Activated B cell treated with CpG ODN at 0.5 μM for 24 hours (primary cell): ENCODE results near the gene AGMO. TPM values are rescaled to one million over a fixed set of nuclear protein-coding genes. Genes with fewer than 3 reads are reported as not detected.

Experiments used
- ATAC-seq: fragments of 200-7000 bp; cut with Tn5 transposase; one replicate; pipeline ENCODE4 v1.10.0; 2021; ENCODE audit warnings: low read depth, mild to moderate bottlenecking, moderate library complexity
- CTCF ChIA-PET: fragments of 350-600 bp; sonication (Branson Sonifier 250); formaldehyde crosslinking; loops from one replicate; lab custom pipeline; 2021; ENCODE audit warnings: antibody characterized with exemption; lab: Charles Lee
- POLR2A ChIA-PET: fragments of 350-600 bp; sonication (Branson Sonifier 250); formaldehyde crosslinking; loops from one replicate; lab custom pipeline; 2021; ENCODE audit warnings: antibody characterized with exemption; lab: Charles Lee
- DNase-seq: peaks from one replicate; pipeline ENCODE4 v3.0.0; 2022
- H3K27ac Mint-ChIP-seq: one replicate; pipeline ENCODE4 v1.8.0; 2020; ENCODE audit warnings: mixed read lengths
- H3K27me3 Mint-ChIP-seq: one replicate; pipeline ENCODE4 v1.8.0; 2021; ENCODE audit warnings: mixed read lengths
- H3K36me3 Mint-ChIP-seq: one replicate; pipeline ENCODE4 v1.8.0; 2021; ENCODE audit warnings: low read depth, mixed read lengths
- H3K4me1 Mint-ChIP-seq: one replicate; pipeline ENCODE4 v1.8.0; 2021; ENCODE audit warnings: mixed read lengths
- H3K4me3 Mint-ChIP-seq: one replicate; pipeline ENCODE4 v1.8.0; 2020; ENCODE audit warnings: mild to moderate bottlenecking, mixed read lengths
- H3K9me3 Mint-ChIP-seq: one replicate; pipeline ENCODE4 v1.8.0; 2020; ENCODE audit warnings: mixed read lengths
- CTCF ChIP-seq: fragments of 200-600 bp; IDR thresholded peaks from one replicate; pipeline ENCODE4 v1.8.0; 2022; ENCODE audit warnings: antibody characterized with exemption, mild to moderate bottlenecking
- intact Hi-C: fragments of 100-400 bp; cut with micrococcal nuclease; formaldehyde crosslinking; loops from one replicate; pipeline ENCODE4 v1.15.1; 2024
- total RNA-seq: library from RNA; stranded (reverse); gene quantifications from 2 replicates; pipeline ENCODE4 v1.2.3, GENCODE V29; 2022

Gene AGMO
- total RNA-seq, 1 donor from 2014 or later: not detected

GRCh38 chr7:15288741-15289140 is 273.1 kb downstream of the AGMO start:
- TF ChIP-seq CTCF: no peak

GRCh38 chr7:15284396-15284795 is 277.4 kb downstream of the AGMO start:
- DNase-seq (no peak), ATAC-seq (no peak)
- Mint-ChIP-seq H3K27me3 (no peaks in the 10 kb centered on the region), H3K4me1 (no peaks in the 10 kb centered on the region), H3K4me3 (no peak overlapping the region), H3K9me3 (peaks cover 15% of the 10 kb centered on the region), H3K27ac (no peak overlapping the region), H3K36me3 (no peaks in the 10 kb centered on the region)
- ChIA-PET POLR2A (no interaction called here), CTCF (no interaction called here)
- intact Hi-C loops: no loop called here
- TF ChIP-seq CTCF: no peak

More at GRCh38 chr7:15288741-15289140, 273.1 kb downstream of the AGMO start:
- no peak for ATAC-seq
- ChIA-PET CTCF (no interaction called here), POLR2A (no interaction called here)
- intact Hi-C loops: no loop called here
- peaks cover 10% of the 10 kb centered on the region for H3K9me3 Mint-ChIP-seq
- no peak overlapping the region for H3K27ac Mint-ChIP-seq
- no peaks in the 10 kb centered on the region for H3K4me1 Mint-ChIP-seq
- no peak overlapping the region for H3K4me3 Mint-ChIP-seq
- DNase-seq: no peak
- no peaks in the 10 kb centered on the region for H3K27me3 Mint-ChIP-seq
- H3K36me3 Mint-ChIP-seq: no peaks in the 10 kb centered on the region

- no peak for ATAC-seq
- H3K4me1 Mint-ChIP-seq: no peaks in the 10 kb centered on the region
- ChIA-PET CTCF (no interaction called here), POLR2A (no interaction called here)
- no peak overlapping the region for H3K4me3 Mint-ChIP-seq
- no peak for TF ChIP-seq CTCF
- intact Hi-C loops: no loop called here
- no peaks in the 10 kb centered on the region for H3K27me3 Mint-ChIP-seq
- no peaks in the 10 kb centered on the region for H3K36me3 Mint-ChIP-seq
- DNase-seq: no peak
- H3K9me3 Mint-ChIP-seq: peaks cover 19% of the 10 kb centered on the region
- H3K27ac Mint-ChIP-seq: no peak overlapping the region
These were observed 281.6 kb downstream of the AGMO start for GRCh38 chr7:15280078-15280733.

- POLR2A ChIA-PET: no interaction called here
- intact Hi-C loops: no loop called here
- CTCF ChIA-PET: no interaction called here
- no peak overlapping the region for H3K27ac Mint-ChIP-seq
- H3K4me1 Mint-ChIP-seq: no peaks in the 10 kb centered on the region
- TF ChIP-seq CTCF: no peak
- H3K27me3 Mint-ChIP-seq: no peaks in the 10 kb centered on the region
- H3K9me3 Mint-ChIP-seq: peaks cover 23% of the 10 kb centered on the region
- no peak overlapping the region for H3K4me3 Mint-ChIP-seq
- DNase-seq: no peak
- no peaks in the 10 kb centered on the region for H3K36me3 Mint-ChIP-seq
- no peak for ATAC-seq
These were observed 282.2 kb downstream of the AGMO start for GRCh38 chr7:15279640-15280039.

- no peak for TF ChIP-seq CTCF
- Mint-ChIP-seq H3K27ac (no peak overlapping the region), H3K9me3 (peaks cover 11% of the 10 kb centered on the region), H3K27me3 (no peaks in the 10 kb centered on the region), H3K4me3 (no peak overlapping the region), H3K4me1 (no peaks in the 10 kb centered on the region), H3K36me3 (no peaks in the 10 kb centered on the region)
- ChIA-PET CTCF (no interaction called here), POLR2A (no interaction called here)
- intact Hi-C loops: no loop called here
- no peak for ATAC-seq
- DNase-seq: no peak
These were observed 304.1 kb downstream of the AGMO start for GRCh38 chr7:15257689-15258088.
